Neural cell (in vitro differentiated cells): ENCODE measurements around the gene CAPS. TPM values are rescaled to one million over a fixed set of nuclear protein-coding genes. Genes with fewer than 3 reads are reported as not detected.

ENCODE experiments used
- H2AFZ ChIP-seq: fragments of 200-600, 300-800 bp; sonication (generic), shearing (Covaris generic); 2 replicates; pipeline ENCODE4 v1.6.0; 2014; ENCODE audit warnings: low read depth, mild to moderate bottlenecking, antibody characterized with exemption, low read length, moderate library complexity
- H3F3A ChIP-seq: fragments of 200-600 bp; shearing (Covaris generic); 2 replicates; pipeline ENCODE4 v1.6.1; 2016; ENCODE audit warnings: mild to moderate bottlenecking, moderate library complexity, mixed read lengths, antibody characterized with exemption, low read length; ENCODE audit not compliant: insufficient read depth, poor library complexity, severe bottlenecking
- H3K27ac ChIP-seq: fragments of 200-600, 300-800 bp; sonication (generic), shearing (Covaris generic); 2 replicates; pipeline ENCODE4 v1.5.1; 2014; ENCODE audit warnings: mild to moderate bottlenecking, low read length, moderate library complexity
- H3K27me3 ChIP-seq: fragments of 300-800, 200-600 bp; sonication (generic), shearing (Covaris generic); 2 replicates; pipeline ENCODE4 v1.6.0; 2014; ENCODE audit warnings: mild to moderate bottlenecking, low read depth, low read length, moderate library complexity; ENCODE audit not compliant: insufficient read depth
- H3K36me3 ChIP-seq: fragments of 300-800, 200-600 bp; sonication (generic), shearing (Covaris generic); 2 replicates; pipeline ENCODE4 v1.5.1; 2014; ENCODE audit warnings: mild to moderate bottlenecking, antibody characterized with exemption, low read length, moderate library complexity; ENCODE audit not compliant: insufficient read depth
- H3K4me2 ChIP-seq: fragments of 300-800, 200-600 bp; sonication (generic), shearing (Covaris generic); 2 replicates; pipeline ENCODE4 v1.6.0; 2014; ENCODE audit warnings: mild to moderate bottlenecking, low read length
- H3K4me3 ChIP-seq: fragments of 300-800, 200-600 bp; sonication (generic), shearing (Covaris generic); 2 replicates; pipeline ENCODE4 v1.5.1; 2014; ENCODE audit warnings: mild to moderate bottlenecking, low read length, moderate library complexity
- H3K79me2 ChIP-seq: fragments of 200-600 bp; shearing (Covaris generic); replicated peaks from 2 replicates; pipeline ENCODE4 v1.6.0; 2014; ENCODE audit warnings: mild to moderate bottlenecking, low read length, moderate library complexity; ENCODE audit not compliant: insufficient read depth
- H3K9ac ChIP-seq: fragments of 300-800, 200-600 bp; sonication (generic), shearing (Covaris generic); 2 replicates; pipeline ENCODE4 v1.6.1; 2016; ENCODE audit warnings: mild to moderate bottlenecking, low read length, mixed read lengths
- H3K9me2 ChIP-seq: fragments of 200-600 bp; shearing (Covaris generic); 2 replicates; pipeline ENCODE4 v1.6.1; 2016; ENCODE audit warnings: mild to moderate bottlenecking, low read length, mixed read lengths; ENCODE audit not compliant: insufficient read depth
- H3K9me3 ChIP-seq: fragments of 200-600, 300-800 bp; sonication (generic), shearing (Covaris generic); 2 replicates; pipeline ENCODE4 v1.6.1; 2016; ENCODE audit warnings: mild to moderate bottlenecking, mixed run types, low read length, moderate library complexity, mixed read lengths
- H4K20me1 ChIP-seq: fragments of 200-600 bp; shearing (Covaris generic); 2 replicates; pipeline ENCODE4 v1.6.1; 2016; ENCODE audit warnings: mild to moderate bottlenecking, mixed run types; ENCODE audit not compliant: insufficient read depth
- CTCF ChIP-seq: fragments of 450-650 bp; IDR thresholded peaks from 2 replicates; pipeline ENCODE4 v1.5.1; 2014; ENCODE audit warnings: antibody characterized with exemption, mild to moderate bottlenecking, moderate library complexity; ENCODE audit not compliant: poor library complexity, severe bottlenecking
- EP300 ChIP-seq: fragments of 450-650 bp; conservative IDR thresholded peaks from 2 replicates; pipeline ENCODE4 v1.6.1; 2014; ENCODE audit warnings: antibody characterized with exemption, mild to moderate bottlenecking, moderate library complexity; ENCODE audit not compliant: poor library complexity, severe bottlenecking
- EZH2 ChIP-seq: fragments of 200-600, 300-800 bp; shearing (Covaris generic), sonication (generic); IDR thresholded peaks from 2 replicates; pipeline ENCODE4 v1.6.1; 2014; ENCODE audit warnings: antibody characterized with exemption, low read length, borderline replicate concordance, mild to moderate bottlenecking; ENCODE audit not compliant: insufficient read depth, poor library complexity, severe bottlenecking
- MXI1 ChIP-seq: fragments of 450-650 bp; conservative IDR thresholded peaks from 2 replicates; pipeline ENCODE4 v1.6.1; 2014; ENCODE audit warnings: antibody characterized with exemption, mild to moderate bottlenecking; ENCODE audit not compliant: poor library complexity, severe bottlenecking
- POLR2AphosphoS5 ChIP-seq: IDR thresholded peaks from 2 replicates; pipeline ENCODE4 v1.6.1; 2012
- RAD21 ChIP-seq: fragments of 450-650 bp; conservative IDR thresholded peaks from 2 replicates; pipeline ENCODE4 v1.6.1; 2014; ENCODE audit warnings: antibody characterized with exemption, mild to moderate bottlenecking, moderate library complexity
- REST ChIP-seq: IDR thresholded peaks from 2 replicates; pipeline ENCODE4 v1.6.1; 2012; ENCODE audit warnings: borderline replicate concordance
- SMC3 ChIP-seq: fragments of 450-650 bp; conservative IDR thresholded peaks from 2 replicates; pipeline ENCODE4 v1.6.1; 2014; ENCODE audit warnings: antibody characterized with exemption, mild to moderate bottlenecking, moderate library complexity; ENCODE audit not compliant: poor library complexity
- TAF1 ChIP-seq: IDR thresholded peaks from 2 replicates; pipeline ENCODE4 v1.6.1; 2012; ENCODE audit warnings: low read depth
- polyA plus RNA-seq: library from polyadenylated mRNA; depleted of rRNA; stranded (reverse); fragments of >200 nt; gene quantifications from 2 replicates; pipeline ENCODE4 v1.2.3, GENCODE V29; 2014

CAPS gene
- polyA plus RNA-seq, 1 donor from 2014 or later: 10.5 TPM

- H3K27ac ChIP-seq: no peak overlapping the region
- TF ChIP-seq POLR2AphosphoS5 (no peak), REST (no peak), MXI1 (no peak), RAD21 (no peak), CTCF (no peak), TAF1 (no peak), SMC3 (no peak), EP300 (no peak), EZH2 (no peak)
Observed at GRCh38 chr19:5958851-5959122, 44.7 kb downstream of the CAPS start.

GRCh38 chr19:5959260-5960004 lies 45.4 kb downstream of the CAPS start:
- Histone ChIP-seq H3K4me2 (no peak overlapping the region), H3K27ac (no peak overlapping the region), H3K27me3 (no peaks in the 10 kb centered on the region), H3K36me3 (no peaks in the 10 kb centered on the region), H3K4me3 (no peak overlapping the region), H3K9me2 (no peaks in the 10 kb centered on the region), H3K79me2 (peaks cover 51% of the 10 kb centered on the region), H2AFZ (no peak overlapping the region), H4K20me1 (peaks cover 4% of the 10 kb centered on the region), H3K9ac (no peak overlapping the region), H3K9me3 (no peaks in the 10 kb centered on the region), H3F3A (no peaks in the 10 kb centered on the region)
- no peak for TF ChIP-seq POLR2AphosphoS5
- TF ChIP-seq REST: no peak
- no peak for TF ChIP-seq CTCF

More at GRCh38 chr19:5958851-5959122, 44.7 kb downstream of the CAPS start:
- Histone ChIP-seq H3K36me3 (no peaks in the 10 kb centered on the region), H3K9ac (no peak overlapping the region), H3K4me3 (no peak overlapping the region), H3K79me2 (peaks cover 51% of the 10 kb centered on the region), H4K20me1 (peaks cover 4% of the 10 kb centered on the region), H2AFZ (no peak overlapping the region), H3F3A (no peaks in the 10 kb centered on the region), H3K9me2 (no peaks in the 10 kb centered on the region), H3K4me2 (no peak overlapping the region), H3K27me3 (no peaks in the 10 kb centered on the region), H3K9me3 (no peaks in the 10 kb centered on the region)
